Measurements from ENCODE around the gene DERA. TPM values are rescaled to one million over a fixed set of nuclear protein-coding genes. Genes with fewer than 3 reads are reported as not detected.

Gene DERA
- polyA plus RNA-seq, 1 donor (not counting 4 experiments of a cell fraction or from before 2014, with no cell fraction given): 34.2 TPM

DNA sequence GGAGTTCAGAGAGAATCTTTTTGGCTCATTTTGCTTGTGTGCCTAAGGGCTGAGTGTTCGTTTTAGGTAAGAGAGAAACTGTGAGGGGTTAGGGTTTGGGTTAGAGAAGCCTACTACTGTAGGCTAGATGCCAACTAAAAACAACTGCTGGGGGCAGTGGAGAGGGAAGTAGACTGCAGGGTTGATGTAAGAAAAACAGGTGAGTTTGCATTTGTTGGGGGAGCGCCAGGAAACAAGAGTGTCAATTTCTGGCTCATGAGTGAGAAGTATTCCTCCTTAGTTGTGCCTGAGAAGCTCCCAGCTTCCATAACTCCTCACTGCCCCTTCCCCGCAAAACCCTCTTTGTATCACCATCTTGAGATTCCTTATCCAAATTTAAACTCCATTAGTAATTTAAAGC lies 92.3 kb downstream of the DERA start:
- Histone ChIP-seq H2AFZ (ENCODE audit: control insufficient read depth, low read length) (no peak overlapping the region), H4K20me1 (ENCODE audit: control insufficient read depth, extremely low read depth, insufficient read depth, low read length) (no peaks in the 10 kb centered on the region), H3K4me1 (ENCODE audit: control insufficient read depth, extremely low read depth, insufficient read depth, low read length) (no peaks in the 10 kb centered on the region), H3K27me3 (ENCODE audit: control insufficient read depth, extremely low read depth, insufficient read depth, low read length) (no peaks in the 10 kb centered on the region), H3K27ac (ENCODE audit: control insufficient read depth, insufficient read depth, low read length) (no peak overlapping the region), H3K9ac (ENCODE audit: control insufficient read depth, extremely low read depth, insufficient read depth, low read length) (no peak overlapping the region), H3K9me3 (ENCODE audit: control insufficient read depth, low read depth, low read length) (no peaks in the 10 kb centered on the region), H3K4me3 (ENCODE audit: control insufficient read depth in 2 of 3, extremely low read depth in 1 of 3, insufficient read depth in 2 of 3, low read depth in 1 of 3, low read length in 3 of 3) (no peak overlapping the region), H3K4me2 (ENCODE audit: control insufficient read depth, extremely low read depth, insufficient read depth, low read depth, low read length) (no peak overlapping the region), H3K36me3 (ENCODE audit: control insufficient read depth in 2 of 2, extremely low read depth in 1 of 2, insufficient read depth in 2 of 2, low read length in 2 of 2) (no peaks in the 10 kb centered on the region), H3K79me2 (ENCODE audit: control insufficient read depth, insufficient read depth, low read length) (no peaks in the 10 kb centered on the region), H3K9me1 (ENCODE audit: control insufficient read depth, extremely low read depth, insufficient read depth, low read length) (no peaks in the 10 kb centered on the region)
- dilution Hi-C loops (cut with MboI; ENCODE audit: extremely low pct_ligation_motif_present, low sequenced_read_pairs): no loop called here
- FAIRE-seq (no peak), DNase-seq (ENCODE audit: low read depth, low spot score) (no peak)
- TF ChIP-seq, protein P1, sequence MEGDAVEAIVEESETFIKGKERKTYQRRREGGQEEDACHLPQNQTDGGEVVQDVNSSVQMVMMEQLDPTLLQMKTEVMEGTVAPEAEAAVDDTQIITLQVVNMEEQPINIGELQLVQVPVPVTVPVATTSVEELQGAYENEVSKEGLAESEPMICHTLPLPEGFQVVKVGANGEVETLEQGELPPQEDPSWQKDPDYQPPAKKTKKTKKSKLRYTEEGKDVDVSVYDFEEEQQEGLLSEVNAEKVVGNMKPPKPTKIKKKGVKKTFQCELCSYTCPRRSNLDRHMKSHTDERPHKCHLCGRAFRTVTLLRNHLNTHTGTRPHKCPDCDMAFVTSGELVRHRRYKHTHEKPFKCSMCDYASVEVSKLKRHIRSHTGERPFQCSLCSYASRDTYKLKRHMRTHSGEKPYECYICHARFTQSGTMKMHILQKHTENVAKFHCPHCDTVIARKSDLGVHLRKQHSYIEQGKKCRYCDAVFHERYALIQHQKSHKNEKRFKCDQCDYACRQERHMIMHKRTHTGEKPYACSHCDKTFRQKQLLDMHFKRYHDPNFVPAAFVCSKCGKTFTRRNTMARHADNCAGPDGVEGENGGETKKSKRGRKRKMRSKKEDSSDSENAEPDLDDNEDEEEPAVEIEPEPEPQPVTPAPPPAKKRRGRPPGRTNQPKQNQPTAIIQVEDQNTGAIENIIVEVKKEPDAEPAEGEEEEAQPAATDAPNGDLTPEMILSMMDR (optimal IDR thresholded peaks at IDR 0.05 in 1 of 3, IDR thresholded peaks at IDR 0.05 in 1 of 3, conservative IDR thresholded peaks at IDR 0.05 in 1 of 3; ENCODE audit: extremely low read depth in 1 of 3, insufficient read depth in 2 of 3, low read length in 3 of 3): no peak
- no peak for TF ChIP-seq EZH2 (IDR thresholded peaks at IDR 0.05; ENCODE audit: low read length)

- DNase-seq (ENCODE audit: low read depth, low spot score): no peak
- no peak overlapping the region for H3K4me2 ChIP-seq (ENCODE audit: control insufficient read depth, extremely low read depth, insufficient read depth, low read depth, low read length)
- H3K36me3 ChIP-seq (ENCODE audit: control insufficient read depth in 2 of 2, extremely low read depth in 1 of 2, insufficient read depth in 2 of 2, low read length in 2 of 2): no peaks in the 10 kb centered on the region
- no peak overlapping the region for H3K9ac ChIP-seq (ENCODE audit: control insufficient read depth, extremely low read depth, insufficient read depth, low read length)
- TF ChIP-seq, protein P1 (optimal IDR thresholded peaks at IDR 0.05 in 1 of 3, IDR thresholded peaks at IDR 0.05 in 1 of 3, conservative IDR thresholded peaks at IDR 0.05 in 1 of 3; ENCODE audit: extremely low read depth in 1 of 3, insufficient read depth in 2 of 3, low read length in 3 of 3): no peak
- no peak for TF ChIP-seq EZH2 (IDR thresholded peaks at IDR 0.05; ENCODE audit: low read length)
- H3K79me2 ChIP-seq (ENCODE audit: control insufficient read depth, insufficient read depth, low read length): no peaks in the 10 kb centered on the region
- no peak overlapping the region for H3K4me3 ChIP-seq (ENCODE audit: control insufficient read depth in 2 of 3, extremely low read depth in 1 of 3, insufficient read depth in 2 of 3, low read depth in 1 of 3, low read length in 3 of 3)
- no peaks in the 10 kb centered on the region for H3K4me1 ChIP-seq (ENCODE audit: control insufficient read depth, extremely low read depth, insufficient read depth, low read length)
- no peaks in the 10 kb centered on the region for H4K20me1 ChIP-seq (ENCODE audit: control insufficient read depth, extremely low read depth, insufficient read depth, low read length)
- no peak overlapping the region for H3K27ac ChIP-seq (ENCODE audit: control insufficient read depth, insufficient read depth, low read length)
- no peaks in the 10 kb centered on the region for H3K9me3 ChIP-seq (ENCODE audit: control insufficient read depth, low read depth, low read length)
- H2AFZ ChIP-seq (ENCODE audit: control insufficient read depth, low read length): no peak overlapping the region
- no peaks in the 10 kb centered on the region for H3K27me3 ChIP-seq (ENCODE audit: control insufficient read depth, extremely low read depth, insufficient read depth, low read length)
- H3K9me1 ChIP-seq (ENCODE audit: control insufficient read depth, extremely low read depth, insufficient read depth, low read length): no peaks in the 10 kb centered on the region
- no peak for FAIRE-seq
- dilution Hi-C loops (cut with MboI; ENCODE audit: extremely low pct_ligation_motif_present, low sequenced_read_pairs): no loop called here
These were observed 95.6 kb downstream of the DERA start for GRCh38 chr12:16006752-16007151.

Measured in keratinocyte (primary cell).